CD8-positive, alpha-beta memory T cell (primary cell): Measurements from ENCODE around the gene GRIK4. TPM values are rescaled to one million over a fixed set of nuclear protein-coding genes. Genes with fewer than 3 reads are reported as not detected.
A peak's percentile ranks its signal among the peaks of the same experiment; 100 is the strongest.

ENCODE experiments used
- CTCF ChIA-PET: fragments of 350-600 bp; sonication (Branson Sonifier 250); formaldehyde crosslinking; loops from one replicate; lab custom pipeline; 2021; ENCODE audit warnings: antibody characterized with exemption; lab: Charles Lee
- POLR2A ChIA-PET: fragments of 350-600 bp; sonication (Branson Sonifier 250); formaldehyde crosslinking; loops from one replicate; lab custom pipeline; 2021; ENCODE audit warnings: antibody characterized with exemption; lab: Charles Lee
- DNase-seq, 5 donors: peaks; one replicate each; pipeline versions ENCODE4 v3.0.0 to v3.0.0-alpha.2; 2020 to 2022; ENCODE audit warnings: mixed read lengths in 1 of 5
- H3K27ac ChIP-seq: one replicate; pipeline ENCODE4 v1.7.0; 2013; ENCODE audit warnings: low read depth, mild to moderate bottlenecking, low read length, moderate library complexity
- H3K27me3 ChIP-seq: 2 replicates; pipeline ENCODE4 v1.7.0; 2013; ENCODE audit warnings: low read length, mild to moderate bottlenecking; ENCODE audit not compliant: insufficient read depth, poor library complexity, severe bottlenecking
- H3K36me3 ChIP-seq: 2 replicates; pipeline ENCODE4 v1.7.0; 2013; ENCODE audit warnings: mild to moderate bottlenecking, low read length, moderate library complexity; ENCODE audit not compliant: insufficient read depth
- H3K4me1 ChIP-seq: 2 replicates; pipeline ENCODE4 v1.7.0; 2013; ENCODE audit warnings: mild to moderate bottlenecking, low read length, moderate library complexity; ENCODE audit not compliant: insufficient read depth
- H3K4me3 ChIP-seq: 2 replicates; pipeline ENCODE4 v1.7.0; 2013; ENCODE audit warnings: mild to moderate bottlenecking, low read length
- H3K9me3 ChIP-seq: 2 replicates; pipeline ENCODE4 v1.7.0; 2013; ENCODE audit warnings: mild to moderate bottlenecking, low read length
- H3K27ac Mint-ChIP-seq, 8 donors: one replicate each; pipeline ENCODE4 v1.8.0; 2020 to 2021; ENCODE audit warnings: mixed read lengths in 8 of 8, mild to moderate bottlenecking in 6 of 8, inconsistent platforms in 3 of 8, moderate library complexity in 3 of 8
- H3K27me3 Mint-ChIP-seq, 2 donors: one replicate each; pipeline ENCODE4 v1.8.0; 2020 to 2021; ENCODE audit warnings: mixed read lengths in 2 of 2, mild to moderate bottlenecking in 1 of 2, moderate library complexity in 1 of 2
- H3K36me3 Mint-ChIP-seq, 3 donors: one replicate each; pipeline ENCODE4 v1.8.0; 2020 to 2021; ENCODE audit warnings: mixed read lengths in 3 of 3, inconsistent platforms in 1 of 3, mild to moderate bottlenecking in 1 of 3
- H3K4me1 Mint-ChIP-seq, 3 donors: one replicate each; pipeline ENCODE4 v1.8.0; 2020 to 2021; ENCODE audit warnings: mixed read lengths in 3 of 3, inconsistent platforms in 1 of 3, mild to moderate bottlenecking in 1 of 3
- H3K4me3 Mint-ChIP-seq, 7 donors: one replicate each; pipeline ENCODE4 v1.8.0; 2020 to 2021; ENCODE audit warnings: mixed read lengths in 7 of 7, mild to moderate bottlenecking in 6 of 7, moderate library complexity in 4 of 7, inconsistent platforms in 2 of 7
- H3K9me3 Mint-ChIP-seq, 5 donors: one replicate each; pipeline ENCODE4 v1.8.0; 2020 to 2022; ENCODE audit warnings: mixed read lengths in 5 of 5, mild to moderate bottlenecking in 3 of 5, moderate library complexity in 2 of 5, inconsistent platforms in 1 of 5
- polyA plus RNA-seq: library from polyadenylated mRNA; unstranded; fragments of 300-500 nt; fragmentation: Illumina TruSeq; gene quantifications from one replicate; pipeline ENCODE4 v1.2.3, GENCODE V29; 2021
- total RNA-seq, 2 experiments: library from RNA; stranded (reverse); gene quantifications; one replicate each; pipeline ENCODE4 v1.2.3, GENCODE V29; 2021

The GRIK4 gene
- total and polyA plus RNA-seq, 3 experiments from 2014 or later, result 0.07 TPM; not detected in 2

DNA sequence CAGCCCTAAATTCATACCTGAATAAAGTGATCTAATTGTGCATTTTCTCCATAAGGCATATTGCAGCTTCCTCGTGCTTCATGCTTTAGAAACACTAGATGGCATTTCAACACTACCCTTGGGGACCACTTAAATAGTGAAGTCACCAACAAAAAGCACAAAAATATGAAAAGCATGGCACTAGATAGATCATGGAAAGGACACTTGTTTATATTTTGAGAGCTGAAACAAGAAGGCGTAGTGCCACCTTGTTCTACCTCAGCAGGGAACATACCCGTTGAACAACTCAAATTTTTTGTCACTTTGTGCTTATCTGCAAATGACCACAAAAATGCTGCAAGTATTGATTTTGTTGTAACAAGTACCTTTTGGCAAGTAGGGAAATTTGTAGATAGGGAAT lies 521.0 kb downstream of the GRIK4 start:
- H3K9me3 ChIP-seq, result no peaks in the 10 kb centered on the region
- no peaks in the 10 kb centered on the region for H3K4me1 ChIP-seq
- H3K27ac ChIP-seq, result no peak overlapping the region
- no peak for DNase-seq
- H3K36me3 ChIP-seq, result no peaks in the 10 kb centered on the region
- ChIA-PET CTCF (no interaction called here), POLR2A (no interaction called here)
- Mint-ChIP-seq H3K4me1 (peaks cover 19 to 38% (median 29%) of the 10 kb centered on the region in 3 donors), H3K9me3 (no peaks in the 10 kb centered on the region), H3K4me3 (no peak overlapping the region), H3K36me3 (peaks cover 0 to 11% (median 7%) of the 10 kb centered on the region in 3 donors), H3K27me3 (no peaks in the 10 kb centered on the region), H3K27ac (no peak overlapping the region)
- H3K4me3 ChIP-seq, result no peak overlapping the region
- no peaks in the 10 kb centered on the region for H3K27me3 ChIP-seq

DNA sequence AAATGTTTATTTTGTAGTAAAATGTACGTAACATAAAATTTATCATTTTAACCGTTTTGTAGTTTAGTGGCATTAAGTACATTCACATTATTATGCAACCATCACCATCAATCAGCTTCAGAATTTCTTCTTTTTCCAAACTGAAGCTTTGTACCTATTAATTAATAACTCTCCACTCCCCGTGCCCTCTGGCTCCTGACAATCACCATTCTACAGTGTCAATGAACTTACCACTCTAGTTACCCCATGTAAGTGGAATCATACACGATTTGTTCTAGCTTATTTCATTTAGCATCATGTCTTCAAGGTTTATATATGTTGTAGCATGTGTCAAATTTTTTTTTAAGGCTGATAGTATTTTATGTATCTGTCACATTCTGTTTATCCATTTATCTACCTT lies 522.1 kb downstream of the GRIK4 start:
- POLR2A ChIA-PET, result no interaction called here
- H3K4me1 ChIP-seq, result no peaks in the 10 kb centered on the region

DNA sequence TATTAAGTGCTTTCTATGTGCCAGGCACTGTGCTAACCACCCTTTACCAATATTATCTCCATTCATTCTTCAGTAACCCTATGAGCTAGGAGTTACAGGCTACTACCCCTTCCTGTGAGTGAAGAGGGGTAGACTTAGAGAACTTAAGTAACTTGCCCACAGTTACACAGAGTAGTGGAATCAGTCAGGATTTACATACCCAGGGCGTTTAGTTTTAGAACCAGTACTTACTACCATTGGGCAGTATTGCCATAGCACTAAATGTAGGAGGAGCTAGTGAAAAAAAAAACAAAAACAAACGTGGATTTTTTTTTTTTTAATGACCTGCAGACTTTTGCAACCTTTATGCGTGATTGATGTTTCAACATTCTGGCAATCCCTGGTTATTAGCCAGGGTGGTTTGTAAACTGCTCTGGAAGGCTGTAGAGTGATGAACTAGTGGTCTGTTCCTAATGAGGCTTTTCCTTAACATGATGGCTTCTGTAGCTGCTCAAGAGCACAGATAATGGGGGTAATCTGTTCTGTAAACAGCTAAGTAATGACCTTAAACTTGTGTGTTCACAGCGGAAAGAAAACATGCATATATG lies 523.7 kb downstream of the GRIK4 start:
- H3K4me1 ChIP-seq, result no peaks in the 10 kb centered on the region
- ChIA-PET POLR2A (no interaction called here), CTCF (interaction anchor here (0.6 kb wide), 1 partner anchor 50 kb away, joined by 3 read pairs; no protein-coding TSS in a partner anchor)
- DNase-seq, result no peak
- H3K27me3 ChIP-seq, result no peaks in the 10 kb centered on the region
- Mint-ChIP-seq H3K27me3 (no peaks in the 10 kb centered on the region), H3K4me3 (no peak overlapping the region), H3K27ac (peak overlapping the region in 1 of 8 donors; percentile 66), H3K36me3 (peaks cover 4 to 16% (median 8%) of the 10 kb centered on the region in 3 donors), H3K9me3 (no peaks in the 10 kb centered on the region), H3K4me1 (peaks cover 15 to 28% (median 23%) of the 10 kb centered on the region in 3 donors)
- no peaks in the 10 kb centered on the region for H3K36me3 ChIP-seq
- no peak overlapping the region for H3K4me3 ChIP-seq
- no peak overlapping the region for H3K27ac ChIP-seq
- H3K9me3 ChIP-seq, result no peaks in the 10 kb centered on the region

More for the DNA sequence above, 522.1 kb downstream of the GRIK4 start:
- Mint-ChIP-seq H3K9me3 (no peaks in the 10 kb centered on the region), H3K36me3 (peaks cover 1 to 12% (median 7%) of the 10 kb centered on the region in 3 donors), H3K27ac (no peak overlapping the region), H3K27me3 (no peaks in the 10 kb centered on the region), H3K4me3 (no peak overlapping the region), H3K4me1 (peaks cover 19 to 35% (median 30%) of the 10 kb centered on the region in 3 donors)
- Histone ChIP-seq H3K9me3 (no peaks in the 10 kb centered on the region), H3K4me3 (no peak overlapping the region), H3K27me3 (no peaks in the 10 kb centered on the region), H3K27ac (no peak overlapping the region), H3K36me3 (no peaks in the 10 kb centered on the region)
- no peak for DNase-seq
- CTCF ChIA-PET, result no interaction called here

DNA sequence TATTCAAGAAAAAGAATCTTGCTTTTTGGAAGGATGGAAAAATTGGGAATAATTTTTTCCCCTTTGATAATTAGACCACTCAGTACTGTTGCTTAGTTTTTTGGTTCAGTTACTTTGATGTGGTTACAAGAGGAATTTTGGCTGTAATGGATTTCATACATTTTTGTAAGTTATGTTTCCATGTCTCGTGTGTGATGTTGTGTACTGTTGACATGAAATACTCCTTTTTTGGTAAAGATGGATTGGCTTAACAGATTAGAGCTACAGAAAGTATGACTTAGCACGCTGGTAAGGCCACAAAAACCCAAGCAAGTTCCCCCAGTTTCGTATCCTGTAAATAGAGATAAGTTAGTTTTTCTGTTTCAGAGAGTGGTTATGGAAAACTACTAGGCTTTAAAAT lies 524.2 kb downstream of the GRIK4 start:
- Histone ChIP-seq H3K27ac (no peak overlapping the region), H3K9me3 (no peaks in the 10 kb centered on the region), H3K27me3 (no peaks in the 10 kb centered on the region), H3K4me1 (no peaks in the 10 kb centered on the region), H3K4me3 (no peak overlapping the region), H3K36me3 (no peaks in the 10 kb centered on the region)
- POLR2A ChIA-PET, result no interaction called here
- no peaks in the 10 kb centered on the region for H3K27me3 Mint-ChIP-seq
- no peak overlapping the region for H3K4me3 Mint-ChIP-seq
- peaks cover 4 to 14% (median 6%) of the 10 kb centered on the region in 3 donors for H3K36me3 Mint-ChIP-seq
- no peak overlapping the region for H3K27ac Mint-ChIP-seq
- no peaks in the 10 kb centered on the region for H3K9me3 Mint-ChIP-seq
- CTCF ChIA-PET, result no interaction called here
- DNase-seq, result no peak
- peaks cover 13 to 25% (median 19%) of the 10 kb centered on the region in 3 donors for H3K4me1 Mint-ChIP-seq

DNA sequence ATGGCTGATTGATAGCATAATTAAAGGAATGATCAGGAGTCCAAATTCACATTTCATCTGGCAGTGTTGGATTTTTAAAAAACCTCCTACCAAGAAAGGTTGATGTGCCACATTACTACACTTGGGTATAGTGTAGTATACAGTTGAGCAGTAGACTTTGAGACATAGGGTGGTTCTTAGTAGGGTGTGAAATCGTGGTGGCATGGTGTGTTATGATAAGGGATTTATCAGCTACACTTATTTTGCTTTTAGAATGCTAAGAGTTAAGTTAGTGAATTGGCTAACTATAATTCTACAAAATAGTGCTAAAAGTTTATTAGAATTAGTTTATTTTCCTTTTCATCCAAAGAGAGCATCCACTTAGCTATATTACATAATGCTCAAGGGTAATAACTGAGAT lies 525.5 kb downstream of the GRIK4 start:
- H3K4me1 Mint-ChIP-seq, result peaks cover 13 to 25% (median 19%) of the 10 kb centered on the region in 3 donors
- H3K4me3 ChIP-seq, result no peak overlapping the region
- no peak overlapping the region for H3K27ac ChIP-seq
- peaks cover 4 to 14% (median 6%) of the 10 kb centered on the region in 3 donors for H3K36me3 Mint-ChIP-seq
- H3K4me1 ChIP-seq, result no peaks in the 10 kb centered on the region
- H3K4me3 Mint-ChIP-seq, result no peak overlapping the region
- no peak overlapping the region for H3K27ac Mint-ChIP-seq
- DNase-seq, result no peak
- H3K9me3 ChIP-seq, result no peaks in the 10 kb centered on the region
- ChIA-PET POLR2A (no interaction called here), CTCF (no interaction called here)
- no peaks in the 10 kb centered on the region for H3K27me3 Mint-ChIP-seq
- H3K27me3 ChIP-seq, result no peaks in the 10 kb centered on the region
- no peaks in the 10 kb centered on the region for H3K36me3 ChIP-seq
- H3K9me3 Mint-ChIP-seq, result no peaks in the 10 kb centered on the region

Other genes with a start within 250 kb of the GRIK4 start
- 1 to 10 TPM; 1.5 to 1.7 TPM for gene TLCD5, start 186.4 kb upstream of the GRIK4 start, total RNA-seq
- gene TLCD5, start 186.4 kb upstream of the GRIK4 start, polyA plus RNA-seq, result 0.16 TPM
- gene ARHGEF12, start 175.3 kb upstream of the GRIK4 start, total RNA-seq, result 10 to 100 TPM; 30.1 to 31.0 TPM
- gene ARHGEF12, start 175.3 kb upstream of the GRIK4 start, polyA plus RNA-seq, result 4.6 TPM